ENCODE measurements around the gene KCTD15. TPM values are rescaled to one million over a fixed set of nuclear protein-coding genes. Genes with fewer than 3 reads are reported as not detected.

KCTD15 gene
- total RNA-seq, 8 experiments from 2014 or later, result 15.2 to 39.0 (median 34.2) TPM

GRCh38 chr19:33781415-33781935 is 15.2 kb upstream of the KCTD15 start:
- in situ Hi-C loops (cut with MboI; ENCODE audit: low pct_unique_long_range_greater_than_20kb in 2 of 9, low sequenced_read_pairs in 9 of 9, unreplicated experiment in 9 of 9), result loop anchor here in 8 of 9 experiments (5.0 to 25.0 kb wide), 5 partner anchors 206 to 313 kb away; no protein-coding TSS in a partner anchor
- WGBS, 10 experiments, result 20 to 100% (median 87%) methylated on average over 1 to 7 of the region's 15 CpGs; no CpG with 5 or more reads in 3 of the 10 experiments
- no peak overlapping the region for H3K27ac ChIP-seq
- H3K4me1 ChIP-seq (replicated peaks in 1 of 2), result peaks cover 8 to 17% of the 10 kb centered on the region in 2 donors
- H3K4me3 ChIP-seq, result no peak overlapping the region
- no peak for ATAC-seq (replicated peaks in 6 of 8)

- in situ Hi-C loops (cut with MboI; ENCODE audit: low pct_unique_long_range_greater_than_20kb in 2 of 9, low sequenced_read_pairs in 9 of 9, unreplicated experiment in 9 of 9), result loop anchor here in 8 of 9 experiments (5.0 to 25.0 kb wide), 5 partner anchors 205 to 313 kb away; no protein-coding TSS in a partner anchor
- peaks cover 8 to 17% of the 10 kb centered on the region in 2 donors for H3K4me1 ChIP-seq (replicated peaks in 1 of 2)
- no peak for ATAC-seq (replicated peaks in 6 of 8)
- no peak overlapping the region for H3K4me3 ChIP-seq
- WGBS, 10 experiments, result 50 to 100% (median 60%) methylated on average over 1 to 3 of the region's 5 CpGs; no CpG with 5 or more reads in 4 of the 10 experiments
- no peak overlapping the region for H3K27ac ChIP-seq
These were observed 14.7 kb upstream of the KCTD15 start for GRCh38 chr19:33781996-33782395.

- Histone ChIP-seq H3K4me1 (replicated peaks in 1 of 2) (peaks cover 0 to 12% of the 10 kb centered on the region in 2 donors), H3K4me3 (no peak overlapping the region), H3K27ac (no peak overlapping the region)
- in situ Hi-C loops (cut with MboI; ENCODE audit: low pct_unique_long_range_greater_than_20kb in 2 of 9, low sequenced_read_pairs in 9 of 9, unreplicated experiment in 9 of 9), result loop anchor here in 8 of 9 experiments (5.0 to 25.0 kb wide), 5 partner anchors 203 to 310 kb away; no protein-coding TSS in a partner anchor
- 40 to 93% (median 76%) methylated on average over 1 to 5 of the region's 5 CpGs; no CpG with 5 or more reads in 5 of the 10 experiments for WGBS, 10 experiments
- no peak for ATAC-seq (replicated peaks in 6 of 8)
These were observed 12.2 kb upstream of the KCTD15 start for GRCh38 chr19:33784432-33784831.

GRCh38 chr19:33785795-33786194 is 10.9 kb upstream of the KCTD15 start:
- in situ Hi-C loops (cut with MboI; ENCODE audit: low pct_unique_long_range_greater_than_20kb in 2 of 9, low sequenced_read_pairs in 9 of 9, unreplicated experiment in 9 of 9), result loop anchor here in 7 of 9 experiments (10.0 to 25.0 kb wide), 4 partner anchors 202 to 309 kb away; no protein-coding TSS in a partner anchor
- ATAC-seq (replicated peaks in 6 of 8), result peak in 3 of 8 experiments; percentile 87 to 93 (median 90)
- no peak overlapping the region for H3K4me3 ChIP-seq
- no peak overlapping the region for H3K27ac ChIP-seq
- H3K4me1 ChIP-seq (replicated peaks in 1 of 2), result peaks cover 0 to 12% of the 10 kb centered on the region in 2 donors
- 0 to 85% (median 50%) methylated on average over 1 to 6 of the region's 6 CpGs; no CpG with 5 or more reads in 3 of the 10 experiments for whole genome bisulfite sequencing, 10 experiments

GRCh38 chr19:33788676-33789075 is 8.0 kb upstream of the KCTD15 start:
- in situ Hi-C loops (cut with MboI; ENCODE audit: low pct_unique_long_range_greater_than_20kb in 2 of 9, low sequenced_read_pairs in 9 of 9, unreplicated experiment in 9 of 9), result loop anchor here in 7 of 9 experiments (10.0 to 25.0 kb wide), 4 partner anchors 199 to 306 kb away; no protein-coding TSS in a partner anchor
- ATAC-seq (replicated peaks in 6 of 8), result no peak
- 28 to 71% (median 60%) methylated on average over 1 to 3 of the region's 4 CpGs; no CpG with 5 or more reads in 3 of the 10 experiments for WGBS, 10 experiments

GRCh38 chr19:33789344-33789743 is 7.3 kb upstream of the KCTD15 start:
- no peak for ATAC-seq (replicated peaks in 6 of 8)
- in situ Hi-C loops (cut with MboI; ENCODE audit: low pct_unique_long_range_greater_than_20kb in 2 of 9, low sequenced_read_pairs in 9 of 9, unreplicated experiment in 9 of 9), result loop anchor here in 7 of 9 experiments (10.0 to 25.0 kb wide), 4 partner anchors 198 to 305 kb away; no protein-coding TSS in a partner anchor
- H3K4me3 ChIP-seq, result no peak overlapping the region

More at GRCh38 chr19:33788676-33789075, 8.0 kb upstream of the KCTD15 start:
- Histone ChIP-seq H3K4me3 (no peak overlapping the region), H3K4me1 (replicated peaks in 1 of 2) (peaks cover 0 to under 1% of the 10 kb centered on the region in 2 donors), H3K27ac (no peak overlapping the region)

GRCh38 chr19:33794683-33795369 is 1.8 kb upstream of the KCTD15 start:
- WGBS, 10 experiments, result 0 to 63% (median 2%) methylated on average over 2 to 15 of the region's 32 CpGs; no CpG with 5 or more reads in 2 of the 10 experiments
- H3K4me3 ChIP-seq, result peak overlapping the region; percentile 50 to 78 (median 70)
- peak in 3 of 8 experiments; percentile 7 to 46 (median 31) for ATAC-seq (replicated peaks in 6 of 8)
- H3K27ac ChIP-seq, result peak overlapping the region; percentile 97 to 98
- H3K4me1 ChIP-seq (replicated peaks in 1 of 2), result peaks cover 17 to 21% of the 10 kb centered on the region in 2 donors
- in situ Hi-C loops (cut with MboI; ENCODE audit: low pct_unique_long_range_greater_than_20kb in 2 of 9, low sequenced_read_pairs in 9 of 9, unreplicated experiment in 9 of 9), result loop anchor here in 6 of 9 experiments (25.0 kb wide), 3 partner anchors 192 to 292 kb away; no protein-coding TSS in a partner anchor

More at GRCh38 chr19:33789344-33789743, 7.3 kb upstream of the KCTD15 start:
- H3K4me1 ChIP-seq (replicated peaks in 1 of 2), result peaks cover 3 to 7% of the 10 kb centered on the region in 2 donors
- 0 to 100% (median 84%) methylated on average over 1 to 5 of the region's 5 CpGs; no CpG with 5 or more reads in 5 of the 10 experiments for WGBS, 10 experiments
- H3K27ac ChIP-seq, result no peak overlapping the region

GRCh38 chr19:33795370-33796163 is 1.1 kb upstream of the KCTD15 start:
- WGBS, 10 experiments, result no CpG with 5 or more reads among the region's 92 CpGs
- Histone ChIP-seq H3K27ac (peak overlapping the region; percentile 97 to 98), H3K4me3 (peak overlapping the region; percentile 50 to 78 (median 70)), H3K4me1 (replicated peaks in 1 of 2) (peaks cover 17 to 21% of the 10 kb centered on the region in 2 donors)
- peak; percentile 42 to 71 (median 63) for ATAC-seq (replicated peaks in 6 of 8)
- in situ Hi-C loops (cut with MboI; ENCODE audit: low pct_unique_long_range_greater_than_20kb in 2 of 9, low sequenced_read_pairs in 9 of 9, unreplicated experiment in 9 of 9), result loop anchor here in 6 of 9 experiments (25.0 kb wide), 3 partner anchors 192 to 292 kb away; no protein-coding TSS in a partner anchor

GRCh38 chr19:33797802-33798671 is 1.4 kb downstream of the KCTD15 start:
- 0 to 17% (median 0%) methylated on average over 1 to 10 of the region's 61 CpGs; no CpG with 5 or more reads in 5 of the 10 experiments for WGBS, 10 experiments
- H3K4me1 ChIP-seq (replicated peaks in 1 of 2), result peaks cover 17 to 21% of the 10 kb centered on the region in 2 donors
- ATAC-seq (replicated peaks in 6 of 8), result peak in 6 of 8 experiments; percentile 3 to 24 (median 10)
- in situ Hi-C loops (cut with MboI; ENCODE audit: low pct_unique_long_range_greater_than_20kb in 2 of 9, low sequenced_read_pairs in 9 of 9, unreplicated experiment in 9 of 9), result loop anchor here in 6 of 9 experiments (25.0 kb wide), 3 partner anchors 189 to 289 kb away; no protein-coding TSS in a partner anchor
- H3K27ac ChIP-seq, result peak overlapping the region; percentile 25 to 98
- peak overlapping the region; percentile 50 to 78 (median 70) for H3K4me3 ChIP-seq

- in situ Hi-C loops (cut with MboI; ENCODE audit: low pct_unique_long_range_greater_than_20kb in 2 of 9, low sequenced_read_pairs in 9 of 9, unreplicated experiment in 9 of 9), result loop anchor here in 6 of 9 experiments (25.0 kb wide), 3 partner anchors 189 to 289 kb away; no protein-coding TSS in a partner anchor
- Histone ChIP-seq H3K4me3 (peak overlapping the region; percentile 50 to 78 (median 70)), H3K4me1 (replicated peaks in 1 of 2) (peaks cover 17 to 20% of the 10 kb centered on the region in 2 donors), H3K27ac (peak overlapping the region in 1 of 2 donors; percentile 98)
- 10 to 89% (median 40%) methylated on average over 2 to 8 of the region's 12 CpGs; no CpG with 5 or more reads in 3 of the 10 experiments for WGBS, 10 experiments
- ATAC-seq (replicated peaks in 6 of 8), result no peak
These were observed 2.0 kb downstream of the KCTD15 start for GRCh38 chr19:33798681-33799111.

GRCh38 chr19:33799476-33799875 is 2.8 kb downstream of the KCTD15 start:
- ATAC-seq (replicated peaks in 6 of 8), result no peak
- no peak overlapping the region for H3K4me3 ChIP-seq
- in situ Hi-C loops (cut with MboI; ENCODE audit: low pct_unique_long_range_greater_than_20kb in 2 of 9, low sequenced_read_pairs in 9 of 9, unreplicated experiment in 9 of 9), result loop anchor here in 6 of 9 experiments (25.0 kb wide), 3 partner anchors 188 to 288 kb away; no protein-coding TSS in a partner anchor
- peaks cover 12 to 13% of the 10 kb centered on the region in 2 donors for H3K4me1 ChIP-seq (replicated peaks in 1 of 2)
- H3K27ac ChIP-seq, result no peak overlapping the region
- 40 to 87% (median 61%) methylated on average over 1 to 3 of the region's 5 CpGs; no CpG with 5 or more reads in 5 of the 10 experiments for WGBS, 10 experiments

Data from motor neuron (in vitro differentiated cells).